ENCODE data around the gene MAPK8IP1.
A peak's percentile ranks its signal among the peaks of the same experiment; 100 is the strongest.

DNA sequence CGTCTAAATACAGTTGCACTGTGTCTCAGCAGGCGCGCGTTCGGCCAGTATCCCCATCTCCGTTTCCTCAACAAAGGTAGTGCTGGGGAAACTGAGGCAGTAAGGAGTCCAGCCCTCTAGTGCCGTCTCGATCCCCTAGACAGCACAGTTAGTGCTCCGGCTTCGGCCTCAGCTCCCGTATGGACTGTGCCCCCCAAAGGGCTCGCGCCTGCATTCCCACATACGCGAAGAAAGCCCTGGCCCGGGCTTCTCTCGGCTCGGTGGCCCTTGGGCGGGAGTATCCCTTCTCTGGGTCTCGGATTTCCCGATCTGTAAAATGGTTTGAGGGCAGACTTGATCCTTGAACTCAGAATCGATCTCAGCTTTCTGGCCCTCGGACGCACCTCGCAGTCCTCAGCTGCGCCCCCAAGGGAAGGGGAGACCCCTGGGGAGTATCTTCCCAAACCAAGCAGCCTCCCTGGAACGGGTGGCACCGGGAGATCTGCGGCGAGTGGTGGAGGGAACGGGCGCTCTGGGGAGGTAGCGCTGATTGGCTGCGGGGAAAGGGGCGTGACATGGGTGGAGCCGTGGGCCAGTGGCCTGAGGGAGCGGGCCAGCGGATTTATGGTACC lies 33.0 kb downstream of the MAPK8IP1 start:
- TF ChIP-seq, protein P1, sequence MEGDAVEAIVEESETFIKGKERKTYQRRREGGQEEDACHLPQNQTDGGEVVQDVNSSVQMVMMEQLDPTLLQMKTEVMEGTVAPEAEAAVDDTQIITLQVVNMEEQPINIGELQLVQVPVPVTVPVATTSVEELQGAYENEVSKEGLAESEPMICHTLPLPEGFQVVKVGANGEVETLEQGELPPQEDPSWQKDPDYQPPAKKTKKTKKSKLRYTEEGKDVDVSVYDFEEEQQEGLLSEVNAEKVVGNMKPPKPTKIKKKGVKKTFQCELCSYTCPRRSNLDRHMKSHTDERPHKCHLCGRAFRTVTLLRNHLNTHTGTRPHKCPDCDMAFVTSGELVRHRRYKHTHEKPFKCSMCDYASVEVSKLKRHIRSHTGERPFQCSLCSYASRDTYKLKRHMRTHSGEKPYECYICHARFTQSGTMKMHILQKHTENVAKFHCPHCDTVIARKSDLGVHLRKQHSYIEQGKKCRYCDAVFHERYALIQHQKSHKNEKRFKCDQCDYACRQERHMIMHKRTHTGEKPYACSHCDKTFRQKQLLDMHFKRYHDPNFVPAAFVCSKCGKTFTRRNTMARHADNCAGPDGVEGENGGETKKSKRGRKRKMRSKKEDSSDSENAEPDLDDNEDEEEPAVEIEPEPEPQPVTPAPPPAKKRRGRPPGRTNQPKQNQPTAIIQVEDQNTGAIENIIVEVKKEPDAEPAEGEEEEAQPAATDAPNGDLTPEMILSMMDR (IDR thresholded peaks at IDR 0.05), result no peak
- TF ChIP-seq POLR2A (IDR thresholded peaks at IDR 0.05) (peak; percentile 82 to 83), POLR2AphosphoS5 (IDR thresholded peaks at IDR 0.05) (peak; percentile 92 to 94 (median 94)), EP300 (IDR thresholded peaks at IDR 0.05) (no peak)

All from sigmoid colon (tissue), 4 donors.